Measurements from ENCODE around the gene DMRT1.
"Not testable (repeated sequence)": the region's sequence is repeated elsewhere in the genome, so short reads cannot be mapped to it uniquely, and the experiment has no call there.

The DMRT1 gene

GRCh38 chr9:852539-852938 is 11.0 kb downstream of the DMRT1 start:
- in situ Hi-C loops (cut with MboI; ENCODE audit: low sequenced_read_pairs) = no loop called here

- in situ Hi-C loops (cut with MboI; ENCODE audit: low sequenced_read_pairs) = no loop called here
Observed at GRCh38 chr9:859251-859650, 17.8 kb downstream of the DMRT1 start.

GRCh38 chr9:860706-861105 is 19.2 kb downstream of the DMRT1 start:
- in situ Hi-C loops (cut with MboI; ENCODE audit: low sequenced_read_pairs) = no loop called here

- in situ Hi-C loops (cut with MboI; ENCODE audit: low sequenced_read_pairs) = not testable (repeated sequence)
Observed at GRCh38 chr9:861525-861924, 20.0 kb downstream of the DMRT1 start.

GRCh38 chr9:875119-875962 is 33.8 kb downstream of the DMRT1 start:
- in situ Hi-C loops (cut with MboI; ENCODE audit: low sequenced_read_pairs) = no loop called here

- in situ Hi-C loops (cut with MboI; ENCODE audit: low sequenced_read_pairs) = no loop called here
Observed at GRCh38 chr9:876425-876824, 34.9 kb downstream of the DMRT1 start.

- in situ Hi-C loops (cut with MboI; ENCODE audit: low sequenced_read_pairs) = no loop called here
Observed at GRCh38 chr9:878239-878638, 36.7 kb downstream of the DMRT1 start.

- in situ Hi-C loops (cut with MboI; ENCODE audit: low sequenced_read_pairs) = no loop called here
Observed at GRCh38 chr9:880725-881124, 39.2 kb downstream of the DMRT1 start.

GRCh38 chr9:882416-882924 is 41.0 kb downstream of the DMRT1 start:
- in situ Hi-C loops (cut with MboI; ENCODE audit: low sequenced_read_pairs) = no loop called here

GRCh38 chr9:883011-883410 is 41.5 kb downstream of the DMRT1 start:
- in situ Hi-C loops (cut with MboI; ENCODE audit: low sequenced_read_pairs) = no loop called here

GRCh38 chr9:886886-887285 is 45.4 kb downstream of the DMRT1 start:
- in situ Hi-C loops (cut with MboI; ENCODE audit: low sequenced_read_pairs) = no loop called here

GRCh38 chr9:892123-892522 is 50.6 kb downstream of the DMRT1 start:
- in situ Hi-C loops (cut with MboI; ENCODE audit: low sequenced_read_pairs) = no loop called here

- in situ Hi-C loops (cut with MboI; ENCODE audit: low sequenced_read_pairs) = no loop called here
Observed at GRCh38 chr9:893115-893514, 51.6 kb downstream of the DMRT1 start.

GRCh38 chr9:893843-894420 is 52.4 kb downstream of the DMRT1 start:
- in situ Hi-C loops (cut with MboI; ENCODE audit: low sequenced_read_pairs) = no loop called here

- in situ Hi-C loops (cut with MboI; ENCODE audit: low sequenced_read_pairs) = no loop called here
Observed at GRCh38 chr9:899440-900184, 58.1 kb downstream of the DMRT1 start.

GRCh38 chr9:903886-904285 is 62.4 kb downstream of the DMRT1 start:
- in situ Hi-C loops (cut with MboI; ENCODE audit: low sequenced_read_pairs) = no loop called here

- in situ Hi-C loops (cut with MboI; ENCODE audit: low sequenced_read_pairs) = no loop called here
Observed at GRCh38 chr9:905906-906305, 64.4 kb downstream of the DMRT1 start.

- in situ Hi-C loops (cut with MboI; ENCODE audit: low sequenced_read_pairs) = no loop called here
Observed at GRCh38 chr9:908536-909205, 67.2 kb downstream of the DMRT1 start.

GRCh38 chr9:911005-911404 is 69.5 kb downstream of the DMRT1 start:
- in situ Hi-C loops (cut with MboI; ENCODE audit: low sequenced_read_pairs) = no loop called here

- in situ Hi-C loops (cut with MboI; ENCODE audit: low sequenced_read_pairs) = no loop called here
Observed at GRCh38 chr9:912776-913175, 71.3 kb downstream of the DMRT1 start.

- in situ Hi-C loops (cut with MboI; ENCODE audit: low sequenced_read_pairs) = not testable (repeated sequence)
Observed at GRCh38 chr9:913526-913925, 72.0 kb downstream of the DMRT1 start.

Measured in HL-60/S4 treated with retinoic acid at 250 ng/mL for 4 days and 3 days (cell line).